Fibroblast of skin of right biceps (primary cell): ENCODE measurements around the gene VOPP1.

ENCODE experiments used
- DNase-seq: peaks from one replicate; pipeline ENCODE4 v3.0.0-alpha.2; 2013

Gene VOPP1

GRCh38 chr7:55554038-55554437 lies 18.3 kb downstream of the VOPP1 start:
- no peak for DNase-seq

DNA sequence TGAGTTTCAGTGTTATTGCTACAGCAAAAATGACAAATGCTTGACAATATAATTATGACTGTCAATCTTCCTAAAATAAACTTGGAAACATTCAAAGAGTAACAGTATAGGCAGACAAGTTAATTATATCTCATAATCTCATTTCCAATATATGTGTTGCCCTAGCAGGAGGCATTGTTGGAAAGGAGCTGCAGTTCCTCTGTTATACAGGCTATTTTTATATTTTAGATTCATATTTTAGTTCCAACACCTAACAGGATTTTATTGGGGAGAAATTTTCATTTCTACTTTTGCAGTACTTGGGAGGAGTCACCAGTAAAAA lies 19.3 kb downstream of the VOPP1 start:
- DNase-seq, result no peak

- peak; percentile 84 for DNase-seq
These were observed 19.8 kb downstream of the VOPP1 start for GRCh38 chr7:55552320-55553023.

- no peak for DNase-seq
These were observed 21.3 kb downstream of the VOPP1 start for GRCh38 chr7:55550841-55551537.

DNA sequence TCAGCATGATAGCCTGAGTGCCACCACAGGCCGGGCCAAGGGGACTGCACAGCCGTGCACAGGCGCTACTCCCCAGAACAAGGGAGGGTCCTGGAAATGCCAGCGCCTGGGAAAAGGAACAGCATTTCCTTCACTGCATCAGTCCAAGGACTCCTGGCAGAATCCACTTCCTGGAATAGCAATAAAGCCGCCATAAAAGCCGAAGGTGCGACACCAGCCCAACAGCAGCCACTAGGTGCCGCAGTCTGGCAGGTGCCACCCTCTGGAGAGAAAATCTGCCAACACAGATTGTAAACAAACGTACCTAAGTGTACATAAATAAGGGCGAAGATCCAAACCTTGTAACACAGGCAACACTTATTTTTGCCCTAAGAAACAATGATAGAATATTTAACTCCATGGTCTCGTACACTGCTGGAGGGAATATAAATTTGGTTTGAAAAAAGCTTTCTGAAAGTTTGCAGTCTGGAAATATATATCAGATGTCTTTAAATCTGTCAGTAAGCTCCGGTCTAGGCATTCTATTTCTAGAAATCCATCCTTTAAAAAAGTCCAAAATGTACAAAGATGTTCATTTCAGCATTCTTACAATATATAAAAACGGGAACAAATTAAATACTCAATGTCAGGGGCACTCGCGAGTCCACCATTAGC lies 22.2 kb downstream of the VOPP1 start:
- DNase-seq, result no peak

DNA sequence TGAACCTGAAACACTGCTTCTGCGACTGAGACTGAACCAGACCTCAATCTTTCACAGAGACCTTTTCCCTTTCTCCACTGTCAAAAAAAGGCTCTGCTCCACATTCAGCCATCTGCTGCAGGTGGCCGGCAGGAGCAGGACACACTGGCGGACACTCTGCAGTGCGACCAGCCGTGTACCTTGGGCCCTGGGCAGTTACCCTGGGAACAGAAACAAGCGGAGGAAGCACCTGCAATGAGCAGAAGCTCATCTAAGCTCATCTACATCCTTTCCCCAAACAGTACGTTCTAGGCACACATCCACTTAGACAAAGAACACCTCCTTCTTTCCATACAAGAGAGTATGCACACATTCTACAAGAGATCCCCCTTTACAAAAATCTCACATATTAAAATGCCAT lies 22.8 kb downstream of the VOPP1 start:
- DNase-seq, result no peak

DNA sequence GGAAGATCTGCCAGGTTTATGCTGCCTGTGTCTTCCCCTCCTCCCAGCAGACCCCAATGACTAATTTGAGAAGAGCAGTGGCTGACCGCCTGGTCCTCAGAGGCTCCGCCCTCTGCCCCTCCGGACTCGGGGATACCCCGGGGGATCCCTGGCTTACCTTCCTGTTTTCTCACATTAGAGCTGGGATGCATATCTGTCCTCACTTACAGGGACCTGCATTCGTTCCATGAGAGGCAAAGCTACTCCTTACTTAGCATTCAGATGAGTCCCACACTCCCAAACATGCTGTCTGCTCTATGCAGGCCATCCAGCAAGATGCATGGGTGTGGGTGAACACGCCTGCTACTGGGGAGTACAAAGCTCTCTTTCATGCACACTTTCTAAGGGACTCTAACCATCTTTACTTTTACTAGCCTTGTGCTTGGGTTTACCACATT lies 24.0 kb downstream of the VOPP1 start:
- DNase-seq, result no peak

GRCh38 chr7:55546814-55547213 lies 25.5 kb downstream of the VOPP1 start:
- peak; percentile 87 for DNase-seq

- DNase-seq, result peak; percentile 80
These were observed 26.8 kb downstream of the VOPP1 start for GRCh38 chr7:55545496-55545895.

DNA sequence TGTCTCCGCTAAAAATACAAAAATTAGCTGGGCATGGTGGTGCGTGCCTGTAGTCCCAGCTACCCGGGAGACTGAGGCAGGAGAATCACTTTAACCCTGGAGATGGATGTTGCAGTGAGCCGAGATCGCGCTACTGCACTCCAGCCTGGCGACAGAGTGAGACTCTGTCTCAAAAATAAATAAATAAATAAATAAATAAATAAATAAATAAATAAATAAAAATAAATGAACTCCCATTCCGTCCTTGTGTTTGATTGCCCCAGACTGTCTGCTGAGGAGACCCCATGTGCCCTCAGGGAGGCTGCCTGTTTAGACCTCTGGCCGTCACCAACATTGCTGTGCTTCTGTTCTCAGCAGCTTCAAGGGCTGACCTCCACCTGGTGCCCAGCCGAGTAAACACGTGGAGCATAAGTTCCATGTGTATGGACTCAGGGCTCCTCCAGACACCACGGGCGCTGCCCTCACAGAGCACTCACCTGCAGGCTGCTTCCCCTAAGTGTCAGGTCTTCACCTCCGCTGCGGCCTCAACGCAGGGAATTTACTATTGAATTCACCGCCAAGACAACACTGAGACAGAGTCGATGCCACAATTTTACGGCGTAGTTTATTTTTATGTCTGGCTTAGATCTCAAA lies 32.0 kb downstream of the VOPP1 start:
- DNase-seq, result no peak

DNA sequence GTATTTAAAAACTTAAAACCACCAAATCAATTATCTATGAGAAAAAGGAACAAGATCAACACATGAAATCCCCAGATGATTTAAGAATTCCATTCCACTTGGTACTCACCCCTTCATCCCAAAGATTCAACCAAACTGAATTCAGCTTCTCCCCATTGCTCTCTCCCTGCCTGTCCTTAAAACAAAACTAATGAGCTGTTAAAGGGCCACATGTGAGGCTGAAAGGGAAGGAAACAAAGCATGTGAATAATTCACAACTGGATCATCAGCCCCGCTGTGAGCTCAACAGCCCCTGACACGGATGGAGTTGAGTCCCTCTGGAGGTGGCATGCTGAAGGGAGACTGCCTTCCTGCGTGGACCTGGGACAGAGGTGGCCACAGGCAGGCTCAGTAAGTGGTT lies 32.9 kb downstream of the VOPP1 start:
- DNase-seq, result peak; percentile 56

GRCh38 chr7:55538538-55538937 lies 33.8 kb downstream of the VOPP1 start:
- DNase-seq, result peak; percentile 94

GRCh38 chr7:55537458-55537990 lies 34.8 kb downstream of the VOPP1 start:
- DNase-seq, result no peak

GRCh38 chr7:55536619-55537457 lies 35.5 kb downstream of the VOPP1 start:
- no peak for DNase-seq

DNA sequence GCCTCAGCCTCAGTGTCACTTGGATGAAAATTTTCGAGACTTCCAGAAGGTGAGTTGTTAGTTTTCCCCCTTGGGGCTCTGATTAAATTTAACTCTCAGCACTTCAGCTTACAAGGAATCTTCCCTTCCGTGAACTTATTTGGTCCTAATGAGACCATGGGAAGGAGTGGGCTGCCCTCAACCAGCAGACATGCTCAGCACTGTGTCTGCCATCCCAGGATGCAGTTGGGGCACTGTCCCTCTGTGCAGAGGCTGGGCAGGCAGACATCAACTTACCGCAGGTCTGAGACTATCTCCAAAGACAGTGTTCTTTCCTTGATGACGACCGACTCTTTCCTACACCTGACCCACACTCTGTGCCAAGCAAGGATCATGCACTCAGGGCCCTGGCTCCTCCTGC lies 36.7 kb downstream of the VOPP1 start:
- no peak for DNase-seq

DNA sequence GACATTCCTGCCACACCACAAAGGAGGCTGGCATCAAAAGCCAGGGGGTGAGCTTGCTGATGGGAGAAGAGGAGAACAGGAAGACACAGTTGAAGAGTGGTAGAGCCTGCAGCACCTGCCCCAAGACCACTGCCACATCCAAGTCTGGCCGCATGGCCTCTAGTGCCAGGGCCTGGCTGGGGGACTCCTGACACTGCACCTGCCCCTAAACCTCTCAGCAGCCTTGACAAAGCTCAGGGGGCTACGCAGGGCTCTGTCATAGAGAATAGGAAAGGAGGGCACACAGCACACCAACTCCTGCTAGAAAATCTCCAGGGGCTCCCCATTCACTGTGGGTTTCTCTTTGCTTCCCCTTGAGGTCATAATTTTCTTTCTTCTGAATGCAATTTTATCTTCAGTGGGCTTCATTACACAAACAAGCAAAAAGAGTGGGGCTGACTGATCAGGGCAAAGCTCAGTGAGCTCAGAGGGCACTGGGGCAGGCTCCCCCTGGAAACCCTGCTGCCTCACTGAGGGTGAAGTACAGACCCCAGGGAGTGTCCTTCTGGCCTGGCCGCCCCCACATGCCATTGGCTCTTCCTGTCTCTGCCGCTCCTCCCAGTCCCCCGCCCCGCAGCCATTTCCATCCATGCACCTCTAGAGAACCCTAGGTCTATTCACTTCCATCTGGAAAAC lies 37.2 kb downstream of the VOPP1 start:
- DNase-seq, result no peak

- peak; percentile 78 for DNase-seq
These were observed 37.9 kb downstream of the VOPP1 start for GRCh38 chr7:55534262-55534915.

DNA sequence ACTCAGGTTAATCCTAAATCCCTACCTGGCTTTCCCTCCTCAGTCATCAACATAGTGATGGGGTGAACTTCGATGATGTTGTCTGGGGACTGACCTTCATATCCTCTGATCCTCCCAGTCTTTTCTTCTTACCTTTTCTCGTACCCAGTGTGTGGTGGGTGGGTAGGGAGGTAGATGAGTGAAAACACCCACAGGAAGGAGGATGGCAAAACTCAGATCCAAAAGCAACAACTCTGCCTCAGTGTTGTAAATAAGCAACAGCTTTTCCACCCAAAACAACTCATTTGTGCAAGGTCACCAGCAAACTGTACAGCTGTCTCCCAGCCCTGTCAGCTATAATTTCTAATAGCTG lies 38.6 kb downstream of the VOPP1 start:
- no peak for DNase-seq

GRCh38 chr7:55533050-55533728 lies 39.1 kb downstream of the VOPP1 start:
- peak; percentile 50 for DNase-seq

DNA sequence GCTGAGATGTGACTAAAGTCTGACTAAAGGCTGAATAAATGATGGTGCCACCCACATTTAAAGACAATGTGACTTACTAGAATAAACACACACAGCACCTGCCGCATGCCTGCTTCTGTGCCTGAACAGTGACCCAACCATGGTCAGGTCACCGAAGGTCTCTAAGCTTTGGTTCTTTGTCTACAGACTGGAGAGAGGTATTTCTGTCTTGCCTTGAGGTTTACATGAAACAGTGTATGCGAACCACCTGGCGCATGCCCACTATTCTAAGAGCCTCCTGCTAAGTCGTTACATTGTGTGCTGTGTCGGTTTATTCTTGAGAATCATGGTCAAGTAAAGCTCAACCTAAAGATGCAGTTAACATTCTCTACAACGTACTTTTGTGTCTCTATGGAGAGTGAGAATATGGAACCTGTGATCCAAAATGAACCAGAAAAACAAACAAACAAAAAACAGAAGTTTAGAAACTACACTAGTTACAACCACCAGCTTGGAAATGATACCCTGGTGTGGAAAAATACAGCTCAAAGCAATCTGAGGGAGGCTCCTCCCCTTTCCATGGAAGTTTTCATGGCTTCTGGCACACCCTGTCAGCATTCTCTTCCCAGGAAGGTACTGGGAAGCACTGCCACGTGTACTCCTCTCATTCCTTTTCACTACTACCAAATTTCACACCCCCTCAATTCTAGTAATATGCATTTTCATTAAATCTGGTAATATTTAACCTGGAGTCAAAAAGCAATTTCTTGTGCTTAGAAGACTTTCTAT lies 40.0 kb downstream of the VOPP1 start:
- DNase-seq, result no peak
